CD4-positive, alpha-beta T cell treated with Interleukin-15 for 4 hours (primary cell): ENCODE results near the gene NRXN3.

Source experiments
- DNase-seq: peaks from one replicate; pipeline ENCODE4 v3.0.0-alpha.2; 2020; ENCODE audit warnings: low spot score

The NRXN3 gene

GRCh38 chr14:78170203-78170602 lies at the start of gene NRXN3:
Gene NRXN3 (plus strand): TSS chr14:78170373. CDS start chr14:78243094, 72,721 bp downstream.
- DNase-seq, result no peak

GRCh38 chr14:78122436-78122835 lies 47.7 kb upstream of the NRXN3 start:
- no peak for DNase-seq

GRCh38 chr14:78123650-78124253 lies 46.4 kb upstream of the NRXN3 start:
- no peak for DNase-seq

GRCh38 chr14:78127961-78128360 lies 42.2 kb upstream of the NRXN3 start:
- DNase-seq, result no peak

- DNase-seq, result no peak
Observed at GRCh38 chr14:78129375-78129774, 40.8 kb upstream of the NRXN3 start.

- DNase-seq, result no peak
Observed at GRCh38 chr14:78130356-78130755, 39.8 kb upstream of the NRXN3 start.

- no peak for DNase-seq
Observed at GRCh38 chr14:78131201-78131600, 39.0 kb upstream of the NRXN3 start.

- no peak for DNase-seq
Observed at GRCh38 chr14:78131616-78132015, 38.6 kb upstream of the NRXN3 start.

GRCh38 chr14:78135450-78135891 lies 34.7 kb upstream of the NRXN3 start:
- no peak for DNase-seq

GRCh38 chr14:78136695-78137094 lies 33.5 kb upstream of the NRXN3 start:
- no peak for DNase-seq

GRCh38 chr14:78141590-78141989 lies 28.6 kb upstream of the NRXN3 start:
- no peak for DNase-seq

- DNase-seq, result no peak
Observed at GRCh38 chr14:78142998-78143397, 27.2 kb upstream of the NRXN3 start.

GRCh38 chr14:78143489-78144145 lies 26.6 kb upstream of the NRXN3 start:
- no peak for DNase-seq

- DNase-seq, result no peak
Observed at GRCh38 chr14:78152201-78153063, 17.7 kb upstream of the NRXN3 start.

GRCh38 chr14:78153064-78153341 lies 17.2 kb upstream of the NRXN3 start:
- no peak for DNase-seq

- DNase-seq, result no peak
Observed at GRCh38 chr14:78154827-78155226, 15.3 kb upstream of the NRXN3 start.

GRCh38 chr14:78156196-78156595 lies 14.0 kb upstream of the NRXN3 start:
- DNase-seq, result no peak

GRCh38 chr14:78157494-78158437 lies 12.4 kb upstream of the NRXN3 start:
- DNase-seq, result no peak

GRCh38 chr14:78162202-78162601 lies 8.0 kb upstream of the NRXN3 start:
- no peak for DNase-seq

- no peak for DNase-seq
Observed at GRCh38 chr14:78164226-78164853, 5.8 kb upstream of the NRXN3 start.

- no peak for DNase-seq
Observed at GRCh38 chr14:78172428-78172827, 2.3 kb downstream of the NRXN3 start.
